ENCODE data around the gene AVPR2.

The AVPR2 gene

GRCh38 chrX:153934762-153935325, 30.4 kb downstream of the AVPR2 start, which contains the start of gene NAA10:
Gene NAA10, minus strand, starts transcription at chrX:153935037. Its CDS starts 133 bp downstream, at chrX:153934904.
- peak; percentile 78 for DNase-seq

DNA sequence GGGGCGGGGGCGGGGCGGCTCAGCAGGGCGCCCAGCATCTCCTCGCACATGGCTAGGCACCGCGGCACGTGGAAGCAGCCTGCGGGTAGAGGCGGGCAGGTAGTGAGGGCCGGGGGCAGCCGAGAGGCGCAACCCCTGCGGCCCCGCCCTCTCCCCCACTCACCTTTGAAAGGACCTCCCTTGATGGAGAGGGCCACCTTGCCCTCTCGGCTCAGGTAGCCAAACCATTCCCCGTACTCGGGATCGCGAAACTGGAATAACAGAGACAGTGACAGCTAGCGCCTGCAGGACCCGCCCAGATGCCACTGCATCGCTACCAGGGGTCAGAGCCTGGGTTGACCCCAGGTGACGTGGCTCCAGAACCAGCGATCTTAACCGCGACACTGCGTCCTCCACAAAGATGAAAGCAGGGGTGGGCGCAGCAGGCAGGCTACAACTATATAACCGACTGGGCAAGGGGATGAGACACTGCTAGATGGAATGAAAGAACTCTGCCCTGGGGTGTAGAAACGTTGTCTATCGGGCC, 30.9 kb downstream of the AVPR2 start:
- no peak for DNase-seq

GRCh38 chrX:153937056-153937455, 32.6 kb downstream of the AVPR2 start:
- DNase-seq, result no peak

GRCh38 chrX:153938226-153938786, 33.8 kb downstream of the AVPR2 start:
- no peak for DNase-seq

DNA sequence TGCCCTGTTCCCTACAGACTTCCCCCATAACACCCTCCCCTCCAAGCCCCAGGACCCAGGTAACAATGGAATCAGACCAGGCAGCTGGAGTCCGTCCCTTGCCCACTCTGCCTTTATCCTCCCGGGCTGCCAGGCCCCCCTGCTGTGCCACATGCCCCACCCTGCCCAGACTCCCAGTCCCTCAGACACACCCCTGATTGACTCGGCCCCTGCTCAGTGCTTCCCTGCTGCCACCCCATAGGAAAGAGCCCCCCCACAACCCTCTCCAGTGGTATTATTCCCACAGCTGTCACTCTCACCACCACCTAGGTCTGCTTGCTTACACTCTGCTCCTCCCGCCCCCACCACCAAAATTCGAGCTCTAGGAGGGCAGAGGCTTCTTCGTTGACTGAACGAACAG, 35.1 kb downstream of the AVPR2 start:
- no peak for DNase-seq

GRCh38 chrX:153941336-153942252, 37.1 kb downstream of the AVPR2 start:
- DNase-seq, result no peak

DNA sequence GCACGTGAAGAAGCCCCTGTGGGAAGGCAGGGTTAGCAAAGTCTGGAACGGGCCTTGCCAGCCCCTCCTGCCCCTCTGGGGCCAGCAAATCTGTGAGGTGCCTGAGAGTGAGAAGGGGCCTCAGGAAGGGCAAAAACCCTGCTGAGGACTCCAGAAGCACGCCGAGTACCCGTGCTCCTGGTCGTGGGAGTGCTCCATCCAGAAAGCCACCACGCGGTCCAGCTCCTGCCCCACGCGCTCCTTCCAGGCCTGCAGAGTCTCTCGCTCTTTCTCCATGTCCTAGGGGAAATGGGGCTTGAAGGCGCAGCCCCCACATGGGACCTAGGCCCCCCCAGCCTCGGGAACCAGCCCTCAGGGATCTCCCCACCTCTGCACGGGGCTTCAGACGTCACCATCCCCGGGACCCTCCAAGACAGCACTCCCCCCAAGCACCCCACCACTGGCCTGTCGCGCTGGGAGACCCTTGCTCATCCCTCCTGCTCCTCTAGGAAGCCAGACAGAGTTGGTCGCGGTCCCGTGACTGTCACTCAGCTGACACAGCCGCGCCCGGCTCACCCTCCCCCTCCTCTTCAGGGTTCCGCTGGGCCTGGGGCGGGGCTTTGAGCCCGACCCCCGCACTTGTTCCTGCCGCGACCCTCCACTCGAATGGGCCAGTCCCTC, 39.8 kb downstream of the AVPR2 start, which contains the start of gene RENBP:
Gene RENBP (minus strand): TSS at position 504 of the 660 bp plus-strand sequence. CDS start 33 bp downstream, at position 471.
- DNase-seq, result no peak

- no peak for DNase-seq
Measured at GRCh38 chrX:153944800-153945150, 40.3 kb downstream of the AVPR2 start.

GRCh38 chrX:153945956-153946943, 41.8 kb downstream of the AVPR2 start:
- DNase-seq, result no peak

DNA sequence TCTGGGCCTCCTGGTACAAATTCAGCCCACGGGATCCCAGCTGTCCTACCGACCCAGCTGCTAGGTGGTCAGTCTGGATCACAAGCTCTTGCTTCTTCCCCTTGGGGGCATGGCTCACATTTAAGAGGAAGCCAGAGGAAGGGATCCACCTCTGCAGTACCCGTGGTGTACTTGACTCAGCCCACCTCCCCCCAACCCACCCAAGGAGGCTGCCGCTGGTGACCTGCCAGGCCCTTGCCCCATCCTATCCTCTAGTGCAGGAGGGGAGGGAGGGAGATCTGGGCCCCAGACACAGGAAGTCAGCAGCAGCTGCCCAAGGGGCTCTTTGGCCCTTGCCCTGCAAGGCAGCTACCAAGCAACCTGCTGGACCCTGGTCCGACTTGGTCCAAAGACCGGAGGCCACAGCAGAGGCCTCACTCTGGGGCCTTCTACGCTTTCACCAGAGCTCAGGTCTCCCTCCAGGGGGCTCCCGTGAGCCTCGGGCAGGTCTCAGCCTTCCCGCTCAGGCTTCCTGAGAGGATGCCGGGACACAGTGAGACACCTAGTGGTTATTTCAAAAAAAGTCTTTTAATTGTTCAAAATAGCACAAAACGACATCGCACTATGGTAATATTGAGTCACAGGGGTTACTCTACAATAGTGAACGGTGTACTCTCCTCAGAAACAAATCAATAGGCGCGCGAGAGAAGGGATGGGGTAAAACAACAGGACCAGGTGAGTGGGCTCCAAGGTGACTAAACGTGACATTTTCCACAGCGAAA, 42.7 kb downstream of the AVPR2 start:
- peak; percentile 72 for DNase-seq

DNA sequence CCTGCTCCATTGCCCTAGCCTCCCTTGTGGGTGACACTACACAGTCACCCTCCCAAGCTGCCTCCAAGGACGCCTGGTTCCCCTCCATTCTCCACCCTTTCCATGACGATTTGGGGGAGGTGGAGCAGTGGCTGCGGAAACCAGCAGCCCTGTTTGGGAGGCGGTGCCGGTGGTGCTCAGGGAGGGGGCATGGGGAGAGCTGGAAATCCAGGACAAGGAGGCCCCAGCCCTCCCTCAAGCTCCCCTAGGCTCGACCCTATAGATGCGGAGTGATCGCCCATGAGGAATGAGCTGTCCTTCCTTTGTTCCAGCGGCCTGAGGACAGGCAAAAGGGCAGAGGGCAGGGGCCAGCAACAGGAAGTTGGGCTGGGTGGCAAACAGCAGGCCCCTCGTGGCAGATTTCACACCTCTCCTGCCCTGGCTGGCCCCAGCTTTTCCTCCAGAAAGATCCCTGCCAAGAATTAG, 43.6 kb downstream of the AVPR2 start:
- no peak for DNase-seq

DNA sequence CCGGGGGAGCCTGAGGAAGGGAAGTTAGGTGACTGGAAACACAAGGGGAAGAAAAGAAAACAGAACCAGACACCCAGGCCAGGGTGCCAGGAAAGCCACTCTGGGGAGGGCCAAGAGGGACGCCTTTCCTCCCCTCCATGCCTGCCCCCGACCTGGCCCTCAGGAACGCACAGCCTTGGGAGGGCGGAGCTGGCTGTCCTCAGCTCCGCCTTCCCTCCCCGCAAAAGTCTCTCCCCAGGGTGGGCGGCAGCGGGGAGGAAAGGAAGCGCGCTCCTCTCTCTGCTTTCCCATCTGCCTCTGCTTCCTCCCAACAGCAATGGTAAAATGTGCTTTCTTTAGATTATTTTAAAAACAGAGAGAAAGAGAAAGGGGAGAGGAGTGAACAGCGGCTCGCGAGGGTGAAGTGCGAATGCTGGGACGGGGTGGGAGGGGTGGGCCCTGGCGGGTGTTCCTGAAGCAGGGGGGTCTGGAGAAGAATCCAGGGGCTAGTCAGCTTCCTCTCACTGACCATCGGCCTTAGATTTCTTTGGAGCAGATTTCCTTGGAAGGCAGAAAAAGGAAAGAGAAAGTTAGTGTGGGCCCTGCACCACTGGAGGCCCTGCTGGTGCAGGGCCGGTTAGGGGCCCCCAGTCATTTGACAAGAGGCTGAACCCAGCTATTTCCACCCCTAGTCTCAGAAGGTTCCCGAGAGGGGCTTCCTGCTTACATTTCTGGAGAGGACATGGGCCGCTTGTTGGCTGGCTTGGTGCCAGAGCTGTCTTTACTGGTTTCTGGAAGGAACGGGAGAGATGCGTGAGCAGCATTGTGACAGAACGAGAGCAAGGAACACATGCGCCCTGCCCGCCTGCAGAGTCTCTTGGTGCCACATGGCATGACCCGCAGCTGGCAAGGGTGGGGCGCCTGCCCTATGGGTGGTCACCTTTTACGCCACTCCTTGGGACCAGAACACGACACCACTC, 44.7 kb downstream of the AVPR2 start:
- no peak for DNase-seq

GRCh38 chrX:153950127-153950526, 45.7 kb downstream of the AVPR2 start:
- no peak for DNase-seq

GRCh38 chrX:153951683-153952372, 47.4 kb downstream of the AVPR2 start:
- no peak for DNase-seq

DNA sequence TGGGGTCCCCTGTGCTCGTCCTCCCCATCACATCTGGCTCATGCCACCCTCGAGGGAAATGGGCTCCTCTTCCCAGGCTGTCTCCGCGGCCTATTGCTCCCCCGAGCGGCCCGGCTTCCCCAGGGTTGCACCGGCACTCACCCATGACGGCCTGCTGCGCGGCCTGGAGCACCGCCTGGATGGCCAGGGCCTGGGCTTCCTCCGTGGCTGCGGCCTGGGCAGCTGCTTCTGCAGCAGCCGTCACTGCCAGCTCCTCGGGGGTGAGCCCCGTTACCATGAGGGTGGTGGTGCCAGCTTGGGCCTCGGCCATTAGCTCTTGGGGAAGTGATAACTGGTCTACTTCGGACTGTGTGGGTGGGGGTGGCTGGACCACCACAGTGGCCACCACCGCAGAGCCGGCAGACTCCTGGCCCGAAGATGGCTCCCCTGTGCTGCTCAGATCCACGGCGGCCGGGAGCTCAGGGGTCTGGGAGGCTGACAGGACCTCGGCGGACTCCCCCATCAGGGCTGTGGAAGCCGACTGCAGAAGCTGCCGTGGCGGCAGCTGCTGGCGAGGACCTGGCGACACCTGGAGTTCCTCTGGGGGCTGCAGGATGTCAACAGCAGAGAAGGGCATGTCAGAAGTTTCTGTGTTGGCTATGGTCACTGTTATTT, 48.0 kb downstream of the AVPR2 start:
- DNase-seq, result no peak

- DNase-seq, result peak; percentile 84
Measured at GRCh38 chrX:153953342-153953830, 48.9 kb downstream of the AVPR2 start.

DNA sequence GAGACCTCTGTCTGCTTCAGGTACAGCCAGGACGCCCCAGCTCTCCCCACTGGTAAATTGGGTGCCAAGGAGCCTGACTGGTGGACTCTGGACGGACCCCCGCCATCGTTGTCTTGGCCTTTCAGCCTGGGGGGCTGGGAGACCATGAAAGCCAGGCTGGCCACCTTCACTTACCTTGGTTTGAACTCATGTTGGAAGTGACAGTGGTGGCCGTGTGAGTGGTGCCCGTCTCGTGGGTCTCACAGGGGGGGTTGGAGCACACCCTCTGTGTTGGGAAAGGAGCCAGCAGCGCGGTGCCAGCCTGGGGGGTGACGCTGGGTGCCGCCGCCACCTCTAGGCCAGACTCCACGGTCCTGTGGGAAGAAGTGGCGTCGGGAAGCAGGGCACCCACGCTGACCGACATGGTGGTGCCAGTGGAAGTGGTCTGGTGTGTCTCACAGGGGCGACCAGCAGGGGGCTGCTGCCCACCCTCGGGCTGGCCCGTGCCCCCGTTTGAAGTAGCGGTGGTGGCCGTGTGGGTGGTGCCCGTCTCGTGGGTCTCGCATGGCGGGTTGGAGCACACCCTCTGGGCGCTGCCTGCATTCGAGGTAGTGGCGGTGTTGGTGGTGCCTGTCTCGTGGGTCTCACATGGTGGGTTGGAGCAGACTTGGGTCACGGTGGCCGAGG, 49.6 kb downstream of the AVPR2 start:
- no peak for DNase-seq

Measured in activated CD4-positive, CD25-positive, alpha-beta regulatory T cell treated with anti-CD3 and anti-CD28 coated beads, Interleukin-2, amount 50 U/mL, for 72 hours (primary cell).